KMS-11 (cell line): ENCODE data around the gene EFHC1.

ENCODE experiments used
- H2AFZ ChIP-seq: fragments of 200-600 bp; sonication (generic); 2 replicates; pipeline ENCODE4 v1.6.1; 2016; ENCODE audit warnings: antibody characterized with exemption, mixed run types, low read depth
- H3K27ac ChIP-seq: fragments of 200-600 bp; sonication (generic); 2 replicates; pipeline ENCODE4 v1.6.1; 2016; ENCODE audit warnings: mild to moderate bottlenecking, mixed run types
- H3K27me3 ChIP-seq: fragments of 200-600 bp; sonication (generic); 2 replicates; pipeline ENCODE4 v1.6.1; 2017; ENCODE audit warnings: mild to moderate bottlenecking, low read depth, mixed run types, moderate library complexity; ENCODE audit not compliant: insufficient read depth
- H3K36me3 ChIP-seq: fragments of 200-600 bp; sonication (generic); 2 replicates; pipeline ENCODE4 v1.6.1; 2017; ENCODE audit warnings: mild to moderate bottlenecking, mixed run types; ENCODE audit not compliant: insufficient read depth
- H3K4me1 ChIP-seq: fragments of 200-600 bp; sonication (generic); 2 replicates; pipeline ENCODE4 v1.6.1; 2016; ENCODE audit warnings: mild to moderate bottlenecking, low read depth, mixed run types; ENCODE audit not compliant: poor library complexity, severe bottlenecking
- H3K4me2 ChIP-seq: fragments of 200-600 bp; sonication (generic); 2 replicates; pipeline ENCODE4 v1.7.0; 2016; ENCODE audit warnings: mild to moderate bottlenecking, mixed run types
- H3K4me3 ChIP-seq: fragments of 200-600 bp; sonication (generic); IDR thresholded peaks from 2 replicates; pipeline ENCODE4 v1.6.1; 2017; ENCODE audit warnings: low read depth, low read length, mixed read lengths; ENCODE audit not compliant: insufficient read depth
- H3K79me2 ChIP-seq: fragments of 200-600 bp; sonication (generic); 2 replicates; pipeline ENCODE4 v1.6.1; 2016; ENCODE audit warnings: low read depth, mixed run types; ENCODE audit not compliant: insufficient read depth
- H3K9ac ChIP-seq: fragments of 200-600 bp; sonication (generic); 2 replicates; pipeline ENCODE4 v1.6.1; 2016; ENCODE audit warnings: mild to moderate bottlenecking, mixed run types
- H4K20me1 ChIP-seq: fragments of 200-600 bp; sonication (generic); 2 replicates; pipeline ENCODE4 v1.6.1; 2016; ENCODE audit warnings: mild to moderate bottlenecking, mixed run types; ENCODE audit not compliant: insufficient read depth
- TF ChIP-seq, protein P1 (sequence below): fragments of 200-600 bp; sonication (generic); conservative IDR thresholded peaks from 2 replicates; pipeline ENCODE4 v1.6.1; 2017; ENCODE audit warnings: low read depth, mild to moderate bottlenecking, antibody characterized with exemption, low read length, moderate library complexity, mixed read lengths

Gene EFHC1

DNA sequence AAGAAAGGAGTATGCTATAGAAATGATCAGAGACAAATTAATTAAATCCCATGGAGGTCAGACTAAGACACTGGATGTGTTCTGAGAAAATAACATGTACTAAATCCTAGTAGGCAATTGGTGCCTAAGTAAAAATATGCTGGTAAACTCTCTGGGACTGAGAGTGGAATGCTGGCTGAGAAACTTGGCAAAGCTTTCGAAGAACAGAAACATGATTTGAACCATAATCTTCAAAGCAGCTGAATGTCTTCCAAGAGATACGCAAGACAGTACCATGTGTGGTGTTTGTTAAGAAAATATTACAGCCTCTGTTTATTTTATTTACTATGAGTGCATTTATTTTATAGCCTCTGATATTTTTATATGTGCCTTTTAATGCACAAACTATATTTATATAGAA lies 55.2 kb downstream of the EFHC1 start:
- H3K36me3 ChIP-seq = no peaks in the 10 kb centered on the region
- H3K4me2 ChIP-seq = no peak overlapping the region
- H3K27ac ChIP-seq = no peak overlapping the region
- TF ChIP-seq, protein P1, sequence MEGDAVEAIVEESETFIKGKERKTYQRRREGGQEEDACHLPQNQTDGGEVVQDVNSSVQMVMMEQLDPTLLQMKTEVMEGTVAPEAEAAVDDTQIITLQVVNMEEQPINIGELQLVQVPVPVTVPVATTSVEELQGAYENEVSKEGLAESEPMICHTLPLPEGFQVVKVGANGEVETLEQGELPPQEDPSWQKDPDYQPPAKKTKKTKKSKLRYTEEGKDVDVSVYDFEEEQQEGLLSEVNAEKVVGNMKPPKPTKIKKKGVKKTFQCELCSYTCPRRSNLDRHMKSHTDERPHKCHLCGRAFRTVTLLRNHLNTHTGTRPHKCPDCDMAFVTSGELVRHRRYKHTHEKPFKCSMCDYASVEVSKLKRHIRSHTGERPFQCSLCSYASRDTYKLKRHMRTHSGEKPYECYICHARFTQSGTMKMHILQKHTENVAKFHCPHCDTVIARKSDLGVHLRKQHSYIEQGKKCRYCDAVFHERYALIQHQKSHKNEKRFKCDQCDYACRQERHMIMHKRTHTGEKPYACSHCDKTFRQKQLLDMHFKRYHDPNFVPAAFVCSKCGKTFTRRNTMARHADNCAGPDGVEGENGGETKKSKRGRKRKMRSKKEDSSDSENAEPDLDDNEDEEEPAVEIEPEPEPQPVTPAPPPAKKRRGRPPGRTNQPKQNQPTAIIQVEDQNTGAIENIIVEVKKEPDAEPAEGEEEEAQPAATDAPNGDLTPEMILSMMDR = no peak
- peaks cover 8% of the 10 kb centered on the region for H3K4me1 ChIP-seq
- no peaks in the 10 kb centered on the region for H3K79me2 ChIP-seq
- H3K27me3 ChIP-seq = no peaks in the 10 kb centered on the region
- no peak overlapping the region for H2AFZ ChIP-seq
- no peak overlapping the region for H3K4me3 ChIP-seq
- H3K9ac ChIP-seq = no peak overlapping the region
- H4K20me1 ChIP-seq = no peaks in the 10 kb centered on the region

DNA sequence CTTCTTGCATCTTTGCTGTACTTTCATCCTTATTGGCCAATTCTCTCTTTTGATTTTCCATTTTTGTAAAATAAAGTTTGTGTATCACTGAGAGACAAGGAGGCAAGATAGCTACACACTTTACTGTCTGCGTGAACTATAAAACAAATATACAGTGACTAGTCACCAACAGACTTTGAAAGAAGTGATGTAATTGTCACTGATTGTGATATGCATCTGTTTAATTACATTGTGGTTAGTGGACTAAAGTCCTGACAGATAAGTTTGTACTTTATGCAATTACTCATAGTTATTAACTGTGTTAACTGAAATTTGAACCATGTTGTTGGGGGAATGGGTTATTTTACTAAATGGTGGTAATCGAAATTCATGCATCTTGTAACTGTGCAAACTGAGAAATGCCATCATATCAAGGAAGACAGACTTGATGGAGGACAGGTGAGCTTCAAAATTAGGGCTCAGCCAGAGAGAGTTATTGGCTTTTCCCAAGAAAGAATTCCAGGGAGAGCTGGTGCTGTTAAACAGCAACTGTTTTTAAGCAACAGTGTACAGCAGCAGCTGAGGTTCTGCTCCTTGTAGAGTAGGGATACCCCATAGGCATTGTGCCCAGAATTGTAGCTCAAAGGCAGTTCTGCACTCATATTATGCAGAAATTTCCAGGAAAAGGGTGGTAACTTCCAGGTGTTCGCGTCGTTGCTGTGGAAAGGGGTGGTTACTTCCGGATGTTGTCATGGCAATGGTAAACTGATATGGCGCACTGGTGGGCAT lies 62.9 kb downstream of the EFHC1 start:
- Histone ChIP-seq H2AFZ (no peak overlapping the region), H3K79me2 (no peaks in the 10 kb centered on the region), H3K27ac (no peak overlapping the region), H3K4me1 (no peaks in the 10 kb centered on the region), H3K36me3 (no peaks in the 10 kb centered on the region), H3K4me2 (no peak overlapping the region), H3K27me3 (no peaks in the 10 kb centered on the region), H4K20me1 (no peaks in the 10 kb centered on the region), H3K9ac (no peak overlapping the region), H3K4me3 (no peak overlapping the region)
- TF ChIP-seq, protein P1 = no peak

DNA sequence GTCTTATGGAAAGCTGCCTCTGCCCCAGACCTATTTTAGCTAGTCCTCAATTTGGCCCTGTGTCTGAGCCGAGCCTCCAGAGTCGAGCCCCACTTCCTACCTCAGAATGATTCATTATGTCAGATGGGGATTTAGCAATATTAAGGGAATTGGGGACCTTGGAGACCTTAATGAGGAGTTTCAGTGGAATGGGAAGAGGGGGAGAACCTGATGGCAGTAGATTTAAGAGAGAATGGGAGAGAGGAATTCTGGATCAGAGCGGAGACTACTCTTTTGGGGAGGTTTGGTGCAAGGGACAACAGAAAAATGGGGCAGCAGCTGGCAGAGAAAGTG lies 63.5 kb downstream of the EFHC1 start:
- Histone ChIP-seq H3K79me2 (no peaks in the 10 kb centered on the region), H3K27me3 (no peaks in the 10 kb centered on the region), H2AFZ (no peak overlapping the region), H3K4me3 (no peak overlapping the region), H3K4me2 (no peak overlapping the region), H3K27ac (no peak overlapping the region), H3K9ac (no peak overlapping the region), H3K4me1 (no peaks in the 10 kb centered on the region), H4K20me1 (no peaks in the 10 kb centered on the region), H3K36me3 (no peaks in the 10 kb centered on the region)
- TF ChIP-seq, protein P1 = no peak

DNA sequence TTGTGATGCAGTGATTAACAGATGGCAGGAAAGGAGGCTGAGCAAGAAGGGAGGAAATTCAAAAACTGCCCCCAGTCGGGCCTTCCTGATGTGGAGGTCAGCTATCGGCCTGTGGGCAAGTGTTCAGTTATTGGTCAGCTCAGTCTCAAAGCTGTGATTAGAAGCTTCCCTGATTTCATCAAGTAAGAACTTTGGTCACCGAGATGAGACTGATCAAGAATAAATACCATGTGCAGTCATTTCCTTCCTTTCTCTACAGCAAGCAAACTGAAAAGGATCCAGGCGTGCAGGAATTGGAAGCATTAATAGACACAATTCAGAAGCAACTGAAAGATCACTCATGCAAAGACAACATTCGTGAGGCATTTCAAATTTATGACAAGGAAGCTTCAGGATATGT lies 69.7 kb downstream of the EFHC1 start:
- no peak overlapping the region for H2AFZ ChIP-seq
- H3K27me3 ChIP-seq = no peaks in the 10 kb centered on the region
- no peak overlapping the region for H3K4me3 ChIP-seq
- no peak overlapping the region for H3K9ac ChIP-seq
- no peaks in the 10 kb centered on the region for H3K79me2 ChIP-seq
- H3K27ac ChIP-seq = no peak overlapping the region
- H3K4me1 ChIP-seq = peaks cover 29% of the 10 kb centered on the region
- no peak overlapping the region for H3K4me2 ChIP-seq
- TF ChIP-seq, protein P1 = no peak
- H4K20me1 ChIP-seq = no peaks in the 10 kb centered on the region
- no peaks in the 10 kb centered on the region for H3K36me3 ChIP-seq
